Measurements from ENCODE around the gene PPP2R3A.
"Not testable (repeated sequence)": the region's sequence is repeated elsewhere in the genome, so short reads cannot be mapped to it uniquely, and the experiment has no call there.

The PPP2R3A gene

DNA sequence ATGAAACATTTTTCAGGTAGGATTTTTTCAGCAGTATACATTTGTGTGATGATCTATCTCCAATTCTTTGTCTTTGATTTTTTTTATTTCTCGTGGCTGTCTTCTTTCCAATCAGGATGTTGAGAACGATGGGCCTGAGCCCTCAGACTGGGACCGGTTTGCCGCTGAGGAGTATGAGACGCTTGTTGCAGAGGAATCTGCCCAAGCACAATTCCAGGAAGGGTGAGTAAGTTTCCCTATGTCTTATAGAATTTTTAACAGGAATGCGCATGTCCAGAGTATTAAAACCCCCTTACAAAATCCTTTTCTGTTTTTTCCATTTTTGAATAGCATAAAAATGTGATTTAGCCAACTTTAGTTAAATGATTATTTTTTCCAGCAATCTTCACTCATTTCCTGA lies 140.6 kb downstream of the PPP2R3A start:
- no peak for DNase-seq (ENCODE audit: low read depth)
- TF ChIP-seq, protein P1, sequence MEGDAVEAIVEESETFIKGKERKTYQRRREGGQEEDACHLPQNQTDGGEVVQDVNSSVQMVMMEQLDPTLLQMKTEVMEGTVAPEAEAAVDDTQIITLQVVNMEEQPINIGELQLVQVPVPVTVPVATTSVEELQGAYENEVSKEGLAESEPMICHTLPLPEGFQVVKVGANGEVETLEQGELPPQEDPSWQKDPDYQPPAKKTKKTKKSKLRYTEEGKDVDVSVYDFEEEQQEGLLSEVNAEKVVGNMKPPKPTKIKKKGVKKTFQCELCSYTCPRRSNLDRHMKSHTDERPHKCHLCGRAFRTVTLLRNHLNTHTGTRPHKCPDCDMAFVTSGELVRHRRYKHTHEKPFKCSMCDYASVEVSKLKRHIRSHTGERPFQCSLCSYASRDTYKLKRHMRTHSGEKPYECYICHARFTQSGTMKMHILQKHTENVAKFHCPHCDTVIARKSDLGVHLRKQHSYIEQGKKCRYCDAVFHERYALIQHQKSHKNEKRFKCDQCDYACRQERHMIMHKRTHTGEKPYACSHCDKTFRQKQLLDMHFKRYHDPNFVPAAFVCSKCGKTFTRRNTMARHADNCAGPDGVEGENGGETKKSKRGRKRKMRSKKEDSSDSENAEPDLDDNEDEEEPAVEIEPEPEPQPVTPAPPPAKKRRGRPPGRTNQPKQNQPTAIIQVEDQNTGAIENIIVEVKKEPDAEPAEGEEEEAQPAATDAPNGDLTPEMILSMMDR (IDR thresholded peaks at IDR 0.05; ENCODE audit: control insufficient read depth, insufficient read depth, low read depth, low read length, missing control alignments) = no peak
- H3K4me3 ChIP-seq (ENCODE audit: control insufficient read depth, low read depth, low read length) = no peak overlapping the region

DNA sequence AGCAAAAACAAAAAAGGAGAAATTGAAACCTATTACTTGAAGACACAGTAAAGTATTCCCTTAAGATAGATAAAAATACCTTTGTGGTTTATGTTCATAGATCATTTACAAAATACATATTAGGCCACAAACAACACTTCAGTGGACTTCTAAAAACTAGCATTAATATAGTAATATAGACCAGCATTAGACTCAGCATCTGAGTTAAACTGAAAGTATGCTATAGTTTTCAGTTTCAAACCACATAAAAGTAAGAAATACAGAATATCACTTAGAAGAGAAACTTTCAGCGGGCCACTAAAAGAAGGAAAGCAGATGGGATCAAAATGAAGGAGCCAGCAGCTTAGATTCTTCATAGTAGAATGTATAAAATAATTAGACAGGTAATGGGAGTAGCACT lies 144.0 kb downstream of the PPP2R3A start:
- DNase-seq (ENCODE audit: low read depth) = no peak
- TF ChIP-seq, protein P1 (IDR thresholded peaks at IDR 0.05; ENCODE audit: control insufficient read depth, insufficient read depth, low read depth, low read length, missing control alignments) = no peak
- no peak overlapping the region for H3K4me3 ChIP-seq (ENCODE audit: control insufficient read depth, low read depth, low read length)

DNA sequence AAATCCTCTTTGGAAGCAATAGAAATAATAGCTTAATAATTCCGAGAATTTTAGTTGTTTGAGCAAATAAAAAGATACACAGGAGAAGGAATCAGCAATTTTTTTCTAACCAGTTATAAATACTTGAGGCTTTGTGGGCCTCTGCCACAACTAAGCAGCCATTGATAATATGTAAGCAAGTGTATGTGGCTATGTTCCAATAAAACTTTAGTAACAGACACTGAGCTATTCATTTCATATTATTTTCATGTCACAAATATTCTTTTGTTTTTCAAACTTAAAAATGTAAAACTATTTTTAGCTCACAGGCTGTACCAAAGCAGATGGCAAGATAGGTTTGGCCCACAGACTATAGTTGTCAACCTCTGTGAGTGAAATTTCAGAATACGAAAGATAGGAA lies 145.0 kb downstream of the PPP2R3A start:
- H3K4me3 ChIP-seq (ENCODE audit: control insufficient read depth, low read depth, low read length) = no peak overlapping the region
- no peak for DNase-seq (ENCODE audit: low read depth)
- TF ChIP-seq, protein P1 (IDR thresholded peaks at IDR 0.05; ENCODE audit: control insufficient read depth, insufficient read depth, low read depth, low read length, missing control alignments) = no peak

DNA sequence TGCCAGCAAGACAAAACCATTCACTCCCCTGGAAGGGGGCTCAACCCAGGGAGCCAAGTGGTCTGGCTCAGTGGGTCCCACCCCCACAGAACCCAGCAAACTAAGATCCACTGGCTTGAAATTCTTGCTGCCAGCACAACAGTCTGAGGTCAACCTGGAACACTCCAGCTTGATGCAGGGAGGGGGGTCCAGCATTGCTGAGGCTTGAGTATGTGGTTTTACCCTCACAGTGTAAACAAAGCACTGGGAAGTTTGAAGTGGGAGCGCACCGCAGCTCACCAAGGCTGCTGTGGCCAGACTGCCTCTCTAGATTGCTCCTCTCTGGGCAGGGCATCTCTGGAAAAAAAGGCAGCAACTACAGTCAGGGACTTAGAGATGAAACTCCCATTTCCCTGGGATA lies 148.9 kb downstream of the PPP2R3A start:
- H3K4me3 ChIP-seq (ENCODE audit: control insufficient read depth, low read depth, low read length) = no peak overlapping the region
- TF ChIP-seq, protein P1 (IDR thresholded peaks at IDR 0.05; ENCODE audit: control insufficient read depth, insufficient read depth, low read depth, low read length, missing control alignments) = no peak
- DNase-seq (ENCODE audit: low read depth) = no peak

DNA sequence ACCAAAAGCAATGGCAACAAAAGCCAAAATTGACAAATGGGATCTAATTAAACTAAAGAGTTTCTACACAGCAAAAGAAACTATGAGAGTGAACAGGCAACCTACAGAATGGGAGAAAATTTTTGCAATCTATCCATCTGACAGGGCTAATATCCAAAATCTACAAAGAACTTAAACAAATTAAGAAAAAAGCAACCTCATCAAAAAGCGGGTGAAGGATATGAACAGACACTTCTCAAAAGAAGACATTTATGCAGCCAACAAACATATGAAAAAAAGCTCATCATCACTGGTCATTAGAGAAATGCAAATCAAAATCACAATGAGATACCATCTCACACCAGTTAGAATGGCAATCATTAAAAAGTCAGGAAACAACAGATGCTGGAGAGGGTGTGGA lies 153.8 kb downstream of the PPP2R3A start:
- DNase-seq (ENCODE audit: low read depth); H3K4me3 ChIP-seq (ENCODE audit: control insufficient read depth, low read depth, low read length): not testable (repeated sequence)

DNA sequence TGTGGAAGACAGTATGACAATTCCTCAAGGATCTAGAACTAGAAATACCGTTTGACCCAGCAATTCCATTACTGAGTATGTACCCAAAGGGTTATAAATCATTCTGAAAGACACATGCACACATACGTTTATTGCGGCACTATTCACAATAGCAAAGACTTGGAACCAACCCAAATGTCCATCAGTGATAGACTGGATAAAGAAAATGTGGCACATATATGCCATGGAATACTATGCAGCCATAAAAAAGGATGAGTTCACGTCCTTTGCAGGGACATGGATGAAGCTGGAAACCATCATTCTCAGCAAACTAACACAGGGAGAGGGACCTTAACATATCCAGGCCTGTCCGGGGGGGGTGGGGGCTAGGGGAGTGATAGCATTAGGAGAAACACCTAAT lies 154.3 kb downstream of the PPP2R3A start:
- not testable (repeated sequence) for H3K4me3 ChIP-seq (ENCODE audit: control insufficient read depth, low read depth, low read length); DNase-seq (ENCODE audit: low read depth)

DNA sequence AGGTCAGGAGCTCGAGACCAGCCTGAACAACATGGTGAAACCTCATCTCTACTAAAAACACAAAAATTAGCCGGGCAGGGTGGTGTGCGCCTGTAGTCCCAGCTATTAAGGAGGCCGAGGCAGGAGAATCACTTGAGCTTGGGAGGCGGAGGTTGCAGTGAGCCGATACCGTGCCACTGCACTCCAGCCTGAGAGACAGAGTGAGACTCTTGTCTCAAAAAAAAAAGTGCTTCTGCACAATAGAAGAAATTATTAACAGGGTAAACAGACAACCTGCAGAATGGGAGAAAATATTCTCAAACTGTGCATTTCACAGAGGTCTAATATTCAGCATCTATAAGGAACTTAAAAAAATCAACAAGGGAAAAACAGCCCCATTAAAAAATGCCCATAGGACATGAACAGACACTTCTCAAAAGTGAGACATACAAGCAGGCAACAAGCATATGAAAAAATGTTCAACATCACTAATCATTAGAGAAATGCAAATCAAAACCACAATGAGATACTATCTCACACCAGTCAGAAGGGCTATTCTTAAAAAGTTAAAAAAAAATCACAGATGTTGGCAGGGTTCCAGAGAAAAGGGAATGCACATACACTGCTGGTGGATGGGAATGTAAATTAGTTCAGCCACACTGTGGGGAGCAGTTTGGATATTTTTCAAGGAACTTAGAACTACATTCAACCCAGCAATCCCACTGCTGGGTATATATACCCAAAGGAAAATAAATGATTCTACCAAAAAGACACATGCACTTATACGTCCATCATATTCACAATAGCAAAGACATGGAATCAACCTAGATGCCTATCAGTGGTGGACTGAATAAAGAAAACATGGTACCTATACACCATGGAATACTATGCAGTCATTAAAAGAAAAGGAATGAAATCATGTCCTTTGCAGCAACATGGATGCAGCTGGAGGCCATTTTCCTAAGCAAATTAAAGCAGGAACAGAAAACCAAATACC lies 155.1 kb downstream of the PPP2R3A start:
- H3K4me3 ChIP-seq (ENCODE audit: control insufficient read depth, low read depth, low read length) = no peak overlapping the region
- TF ChIP-seq, protein P1 (IDR thresholded peaks at IDR 0.05; ENCODE audit: control insufficient read depth, insufficient read depth, low read depth, low read length, missing control alignments) = no peak
- no peak for DNase-seq (ENCODE audit: low read depth)

Measured in AG09309 (cell line).